Lung (tissue), 12 donors: Measurements from ENCODE around the gene NBAS. TPM values are rescaled to one million over a fixed set of nuclear protein-coding genes. Genes with fewer than 3 reads are reported as not detected.

Source experiments
- ATAC-seq: fragments of 200-7000 bp; cut with Tn5 transposase; one replicate; pipeline ENCODE4 v1.9.1; 2020; ENCODE audit warnings: moderate number of reproducible peaks; ENCODE audit not compliant: insufficient read depth, low FRiP score
- DNase-seq, 3 donors: peaks; one replicate each; pipeline ENCODE4 v3.0.0-alpha.2; 2013 to 2017
- H3K27ac ChIP-seq, 2 donors: one replicate each; pipeline ENCODE4 v1.5.1; 2013; ENCODE audit warnings: mild to moderate bottlenecking in 2 of 2, moderate library complexity in 2 of 2, control low read depth in 1 of 2, inconsistent platforms in 1 of 2, low read depth in 1 of 2, low read length in 1 of 2
- H3K27me3 ChIP-seq, 3 donors: one replicate each; pipeline ENCODE4 v1.5.1; 2013; ENCODE audit warnings: low read length in 2 of 3; ENCODE audit not compliant: control insufficient read depth in 3 of 3, insufficient read depth in 3 of 3
- H3K36me3 ChIP-seq, 4 donors: one replicate each; pipeline ENCODE4 v1.5.1; 2013; ENCODE audit warnings: low read length in 4 of 4, mild to moderate bottlenecking in 1 of 4, moderate library complexity in 1 of 4; ENCODE audit not compliant: control insufficient read depth in 4 of 4, insufficient read depth in 4 of 4
- H3K4me1 ChIP-seq, 5 donors: one replicate each; pipeline ENCODE4 v1.5.1; 2013; ENCODE audit warnings: low read length in 5 of 5, mild to moderate bottlenecking in 2 of 5, moderate library complexity in 1 of 5; ENCODE audit not compliant: control insufficient read depth in 5 of 5, insufficient read depth in 5 of 5
- H3K4me3 ChIP-seq: one replicate; pipeline ENCODE4 v1.5.1; 2013; ENCODE audit warnings: mild to moderate bottlenecking, control low read depth, moderate library complexity
- H3K9ac ChIP-seq, 2 donors: one replicate each; pipeline ENCODE4 v1.5.1; 2013; ENCODE audit warnings: low read length in 2 of 2, control low read depth in 1 of 2; ENCODE audit not compliant: insufficient read depth in 1 of 2
- H3K9me3 ChIP-seq, 4 donors: one replicate each; pipeline ENCODE4 v1.5.1; 2013; ENCODE audit warnings: low read length in 3 of 4, mild to moderate bottlenecking in 1 of 4, moderate library complexity in 1 of 4; ENCODE audit not compliant: control insufficient read depth in 4 of 4, insufficient read depth in 3 of 4
- WGBS, 2 donors: extraction: QIAGEN DNeasy Blood & Tissue Kit; methylation state at CpG; one replicate each; pipeline ENCODE4 v1.1.7; 2013; 5-methylcytosine and 5-hydroxymethylcytosine counted together
- polyA plus RNA-seq, 2 donors: library from polyadenylated mRNA; stranded (reverse); fragments of 200-250 nt; gene quantifications; one replicate each; pipeline ENCODE4 v1.2.1, GENCODE V29; 2013
- total RNA-seq, 2 donors: library from RNA; depleted of rRNA in 1 of 2; stranded (reverse); fragments of >200 nt in 1 of 2; gene quantifications; one replicate each; pipeline ENCODE4 v1.2.1, GENCODE V29; 2014 to 2021
- TF ChIP-seq, protein P1 (sequence below): IDR thresholded peaks from 2 replicates; pipeline ENCODE4 v1.5.1; 2012; ENCODE audit warnings: mild to moderate bottlenecking; ENCODE audit errors: control extremely low read depth, extremely low read depth
- donor health status: control.
- donor health status: control.
- donor health status: Bipolar disorder and iron deficiency.
- donor health status: healthy.
- donor health status: DM: yes; HTN: yes; CAD: no.

The NBAS gene
- total and polyA plus RNA-seq, 4 donors: 15.6 to 61.3 (median 35.4) TPM

DNA sequence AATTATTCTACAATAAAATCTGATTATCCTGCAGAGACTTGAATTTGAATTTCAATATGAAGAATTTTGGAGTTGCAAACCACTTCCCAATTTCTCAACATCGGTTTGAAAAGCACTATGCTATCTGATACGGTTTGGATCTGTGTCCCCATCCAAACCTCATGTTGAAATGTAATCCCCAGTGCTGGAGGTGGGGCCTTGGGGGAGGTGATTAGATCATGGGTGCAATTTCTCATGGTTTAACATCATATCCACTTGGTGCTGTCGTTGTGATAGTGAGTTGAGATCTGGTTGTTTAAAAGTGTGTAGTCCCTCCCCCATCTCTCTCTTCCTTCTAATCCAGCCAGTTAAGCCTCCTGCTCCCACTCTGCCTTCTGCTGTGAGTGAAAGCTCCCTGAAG, 205.7 kb downstream of the NBAS start:
- ATAC-seq: no peak
- Histone ChIP-seq H3K4me3 (no peak overlapping the region), H3K9ac (no peak overlapping the region), H3K27me3 (no peaks in the 10 kb centered on the region), H3K4me1 (no peaks in the 10 kb centered on the region), H3K9me3 (no peaks in the 10 kb centered on the region), H3K36me3 (peaks cover 12 to 17% (median 14%) of the 10 kb centered on the region in 4 donors), H3K27ac (no peak overlapping the region)
- no peak for DNase-seq
- TF ChIP-seq, protein P1, sequence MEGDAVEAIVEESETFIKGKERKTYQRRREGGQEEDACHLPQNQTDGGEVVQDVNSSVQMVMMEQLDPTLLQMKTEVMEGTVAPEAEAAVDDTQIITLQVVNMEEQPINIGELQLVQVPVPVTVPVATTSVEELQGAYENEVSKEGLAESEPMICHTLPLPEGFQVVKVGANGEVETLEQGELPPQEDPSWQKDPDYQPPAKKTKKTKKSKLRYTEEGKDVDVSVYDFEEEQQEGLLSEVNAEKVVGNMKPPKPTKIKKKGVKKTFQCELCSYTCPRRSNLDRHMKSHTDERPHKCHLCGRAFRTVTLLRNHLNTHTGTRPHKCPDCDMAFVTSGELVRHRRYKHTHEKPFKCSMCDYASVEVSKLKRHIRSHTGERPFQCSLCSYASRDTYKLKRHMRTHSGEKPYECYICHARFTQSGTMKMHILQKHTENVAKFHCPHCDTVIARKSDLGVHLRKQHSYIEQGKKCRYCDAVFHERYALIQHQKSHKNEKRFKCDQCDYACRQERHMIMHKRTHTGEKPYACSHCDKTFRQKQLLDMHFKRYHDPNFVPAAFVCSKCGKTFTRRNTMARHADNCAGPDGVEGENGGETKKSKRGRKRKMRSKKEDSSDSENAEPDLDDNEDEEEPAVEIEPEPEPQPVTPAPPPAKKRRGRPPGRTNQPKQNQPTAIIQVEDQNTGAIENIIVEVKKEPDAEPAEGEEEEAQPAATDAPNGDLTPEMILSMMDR: no peak
- 61 to 84% methylated on average over 3 of the region's 3 CpGs for WGBS, 2 donors

DNA sequence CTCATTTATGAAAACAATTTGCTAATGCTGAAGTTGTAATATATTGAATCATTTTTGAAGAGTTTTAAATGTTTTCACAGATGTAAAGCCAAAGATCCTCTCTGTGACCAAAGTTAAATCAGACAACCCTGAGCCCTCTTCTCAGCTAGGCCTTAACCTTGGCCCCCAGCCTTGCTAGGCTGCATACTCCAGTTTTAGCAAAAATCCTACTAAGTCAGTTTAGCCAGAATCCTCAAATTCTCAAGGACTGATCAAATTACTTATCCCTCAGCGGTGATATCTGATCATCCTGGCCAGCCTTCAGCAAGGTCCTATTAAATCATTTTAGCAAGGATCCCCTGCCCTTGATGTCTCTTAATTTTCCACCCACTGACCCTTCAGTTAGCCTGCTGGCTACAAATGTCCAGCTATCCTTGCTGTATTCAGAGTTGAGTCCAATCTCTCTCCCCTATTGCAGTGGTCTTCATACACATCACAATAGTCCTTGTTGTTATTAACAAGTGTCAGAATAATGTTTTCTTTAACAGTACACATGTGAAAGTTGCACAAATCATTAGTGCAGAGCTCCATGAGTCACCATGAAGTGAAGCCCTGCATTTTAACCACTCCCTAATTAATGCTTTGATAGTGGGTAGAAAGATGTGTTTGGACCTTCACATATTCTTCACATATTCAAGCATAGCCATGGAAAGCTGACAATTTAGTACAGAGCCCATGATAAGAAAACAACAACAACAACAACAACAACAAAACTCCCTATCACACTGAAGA, 206.4 kb downstream of the NBAS start:
- ATAC-seq (no peak), DNase-seq (no peak)
- H3K9me3 ChIP-seq: no peaks in the 10 kb centered on the region
- no peak overlapping the region for H3K9ac ChIP-seq
- WGBS, 2 donors: 80 to 93% methylated on average over 1 of the region's 1 CpG
- H3K27me3 ChIP-seq: no peaks in the 10 kb centered on the region
- TF ChIP-seq, protein P1: no peak
- no peak overlapping the region for H3K4me3 ChIP-seq
- peaks cover 12 to 17% (median 14%) of the 10 kb centered on the region in 4 donors for H3K36me3 ChIP-seq
- no peaks in the 10 kb centered on the region for H3K4me1 ChIP-seq
- no peak overlapping the region for H3K27ac ChIP-seq

DNA sequence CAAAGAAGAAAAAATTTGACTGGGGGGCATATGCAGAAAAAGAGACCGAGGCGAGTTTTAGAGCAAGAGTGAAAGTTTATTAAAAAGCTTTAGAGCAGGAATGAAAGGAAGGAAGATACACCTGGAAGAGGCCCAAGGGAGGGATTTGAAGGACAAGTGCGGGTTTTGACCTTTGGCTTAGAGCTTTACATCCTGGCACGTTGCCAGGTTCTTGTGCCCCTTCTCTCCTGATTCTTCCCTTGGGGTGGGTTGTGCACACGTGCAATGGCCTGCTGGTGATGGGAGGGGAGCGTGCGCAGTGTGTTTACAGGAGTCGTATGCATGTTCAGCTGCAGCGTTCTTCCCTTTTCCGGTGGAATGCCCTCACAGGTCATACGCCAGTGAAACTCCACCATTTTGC, 208.8 kb downstream of the NBAS start:
- DNase-seq: no peak
- no peaks in the 10 kb centered on the region for H3K27me3 ChIP-seq
- TF ChIP-seq, protein P1: no peak
- no peak for ATAC-seq
- H3K4me1 ChIP-seq: no peaks in the 10 kb centered on the region
- H3K4me3 ChIP-seq: no peak overlapping the region
- no peaks in the 10 kb centered on the region for H3K9me3 ChIP-seq
- 95 to 97% methylated on average over 11 of the region's 11 CpGs for WGBS, 2 donors
- peaks cover 10 to 14% (median 13%) of the 10 kb centered on the region in 4 donors for H3K36me3 ChIP-seq
- H3K9ac ChIP-seq: no peak overlapping the region
- H3K27ac ChIP-seq: no peak overlapping the region
